Glutamatergic neuron (in vitro differentiated cells): Measurements from ENCODE around the gene SPARC. TPM values are rescaled to one million over a fixed set of nuclear protein-coding genes. Genes with fewer than 3 reads are reported as not detected.
"Not testable (repeated sequence)": the region's sequence is repeated elsewhere in the genome, so short reads cannot be mapped to it uniquely, and the experiment has no call there.

Experiments used
- DNase-seq: peaks from one replicate; pipeline ENCODE4 v3.0.0; 2022
- H3K27ac Mint-ChIP-seq: one replicate; pipeline ENCODE4 v1.8.0; 2020; ENCODE audit warnings: mild to moderate bottlenecking, mixed read lengths, inconsistent platforms; ENCODE audit not compliant: unreplicated experiment
- H3K27me3 Mint-ChIP-seq: one replicate; pipeline ENCODE4 v1.8.0; 2020; ENCODE audit warnings: mild to moderate bottlenecking, moderate library complexity, mixed read lengths, inconsistent platforms; ENCODE audit not compliant: unreplicated experiment
- H3K36me3 Mint-ChIP-seq: one replicate; pipeline ENCODE4 v1.8.0; 2020; ENCODE audit warnings: mild to moderate bottlenecking, mixed read lengths, inconsistent platforms; ENCODE audit not compliant: unreplicated experiment
- H3K4me1 Mint-ChIP-seq: one replicate; pipeline ENCODE4 v1.8.0; 2020; ENCODE audit warnings: mild to moderate bottlenecking, low read depth, mixed read lengths, inconsistent platforms; ENCODE audit not compliant: unreplicated experiment
- H3K4me3 Mint-ChIP-seq: one replicate; pipeline ENCODE4 v1.8.0; 2020; ENCODE audit warnings: mild to moderate bottlenecking, mixed read lengths, inconsistent platforms; ENCODE audit not compliant: unreplicated experiment
- H3K9me3 Mint-ChIP-seq: one replicate; pipeline ENCODE4 v1.8.0; 2020; ENCODE audit warnings: mild to moderate bottlenecking, moderate library complexity, mixed read lengths, inconsistent platforms; ENCODE audit not compliant: unreplicated experiment
- total RNA-seq: library from RNA; stranded (reverse); fragmentation: NEBNext Ultra II Directional; extraction: Animal tissue kit (Norgen Biotek cat#: 25700); gene quantifications from one replicate; pipeline ENCODE4 v1.2.1, GENCODE V29; 2021; ENCODE audit not compliant: unreplicated experiment
- TF ChIP-seq, protein P1 (sequence below): fragments of 200-600 bp; sonication (generic); IDR thresholded peaks from one replicate; pipeline ENCODE4 v1.5.0; 2021; ENCODE audit not compliant: partially characterized antibody, unreplicated experiment

The SPARC gene
- total RNA-seq, 1 donor from 2014 or later: 946 TPM

DNA sequence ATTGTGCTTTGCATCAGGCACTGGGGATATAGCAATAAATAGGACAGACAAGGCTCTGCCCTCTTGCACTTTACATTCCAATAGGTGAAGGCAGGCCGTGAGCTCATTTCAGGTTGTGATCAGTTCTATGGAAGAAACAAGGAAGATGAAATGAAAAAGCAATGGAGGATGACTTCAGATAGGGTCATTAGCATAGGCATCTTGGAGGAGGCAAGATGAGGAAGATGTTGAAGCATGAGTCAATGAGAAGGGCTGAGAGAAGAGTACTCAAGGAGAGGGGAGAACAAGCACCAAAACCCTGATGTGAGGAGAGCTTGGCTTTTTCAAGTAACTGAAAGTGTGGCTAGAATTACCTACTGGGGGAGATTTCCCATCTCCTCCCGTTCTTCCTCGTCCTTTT is 5.0 kb upstream of the SPARC start:
- H3K4me1 Mint-ChIP-seq: peaks cover 20% of the 10 kb centered on the region
- H3K27me3 Mint-ChIP-seq: peaks cover 3% of the 10 kb centered on the region
- no peak overlapping the region for H3K27ac Mint-ChIP-seq
- H3K36me3 Mint-ChIP-seq: no peaks in the 10 kb centered on the region
- no peak for DNase-seq
- TF ChIP-seq, protein P1, sequence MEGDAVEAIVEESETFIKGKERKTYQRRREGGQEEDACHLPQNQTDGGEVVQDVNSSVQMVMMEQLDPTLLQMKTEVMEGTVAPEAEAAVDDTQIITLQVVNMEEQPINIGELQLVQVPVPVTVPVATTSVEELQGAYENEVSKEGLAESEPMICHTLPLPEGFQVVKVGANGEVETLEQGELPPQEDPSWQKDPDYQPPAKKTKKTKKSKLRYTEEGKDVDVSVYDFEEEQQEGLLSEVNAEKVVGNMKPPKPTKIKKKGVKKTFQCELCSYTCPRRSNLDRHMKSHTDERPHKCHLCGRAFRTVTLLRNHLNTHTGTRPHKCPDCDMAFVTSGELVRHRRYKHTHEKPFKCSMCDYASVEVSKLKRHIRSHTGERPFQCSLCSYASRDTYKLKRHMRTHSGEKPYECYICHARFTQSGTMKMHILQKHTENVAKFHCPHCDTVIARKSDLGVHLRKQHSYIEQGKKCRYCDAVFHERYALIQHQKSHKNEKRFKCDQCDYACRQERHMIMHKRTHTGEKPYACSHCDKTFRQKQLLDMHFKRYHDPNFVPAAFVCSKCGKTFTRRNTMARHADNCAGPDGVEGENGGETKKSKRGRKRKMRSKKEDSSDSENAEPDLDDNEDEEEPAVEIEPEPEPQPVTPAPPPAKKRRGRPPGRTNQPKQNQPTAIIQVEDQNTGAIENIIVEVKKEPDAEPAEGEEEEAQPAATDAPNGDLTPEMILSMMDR: no peak
- H3K4me3 Mint-ChIP-seq: no peak overlapping the region
- peaks cover under 1% of the 10 kb centered on the region for H3K9me3 Mint-ChIP-seq

DNA sequence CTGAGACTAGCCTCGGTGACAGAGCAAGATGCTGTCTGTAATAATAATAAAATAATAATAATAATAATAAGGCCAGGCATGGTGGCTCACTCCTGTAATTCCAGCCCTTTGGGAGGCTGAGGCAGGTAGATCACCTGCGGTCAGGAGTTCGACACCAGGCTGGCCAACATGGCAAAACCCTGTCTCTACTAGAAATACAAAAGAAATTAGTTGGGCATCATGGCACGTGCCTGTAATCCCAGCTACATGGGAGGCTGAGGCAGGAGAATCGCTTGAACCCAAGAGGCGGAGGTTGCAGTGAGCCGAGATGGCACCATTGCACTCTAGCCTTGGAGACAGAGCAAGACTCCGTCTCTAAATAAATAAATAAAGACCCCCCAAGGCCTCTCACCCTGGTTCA is 2.9 kb upstream of the SPARC start:
- not testable (repeated sequence) for H3K4me3 Mint-ChIP-seq, H3K27me3 Mint-ChIP-seq, DNase-seq, H3K27ac Mint-ChIP-seq, H3K36me3 Mint-ChIP-seq, H3K9me3 Mint-ChIP-seq
- peaks cover 21% of the 10 kb centered on the region for H3K4me1 Mint-ChIP-seq

DNA sequence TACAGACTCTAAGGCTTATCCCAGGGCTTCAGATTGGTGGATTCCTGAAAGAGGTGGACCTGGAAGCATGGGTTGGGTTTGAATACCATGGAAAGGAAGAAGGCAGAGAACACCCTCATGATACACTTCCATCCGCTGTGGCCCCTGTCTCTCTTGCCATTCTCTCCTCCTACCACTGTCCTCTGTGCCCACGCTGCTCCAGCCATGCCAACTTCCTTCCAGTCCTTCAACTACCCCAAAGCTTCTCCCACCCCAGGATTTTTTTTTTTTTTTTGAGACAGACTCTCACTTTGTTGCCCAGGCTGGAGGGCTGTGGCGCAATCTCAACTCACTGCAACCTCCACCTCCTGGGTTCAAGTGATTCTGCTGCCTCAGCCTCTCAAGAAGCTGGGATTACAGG is 1.7 kb upstream of the SPARC start:
- no peak overlapping the region for H3K27ac Mint-ChIP-seq
- DNase-seq: no peak
- no peak overlapping the region for H3K4me3 Mint-ChIP-seq
- H3K9me3 Mint-ChIP-seq: peaks cover 9% of the 10 kb centered on the region
- TF ChIP-seq, protein P1: no peak
- peaks cover 2% of the 10 kb centered on the region for H3K27me3 Mint-ChIP-seq
- H3K4me1 Mint-ChIP-seq: peaks cover 30% of the 10 kb centered on the region
- H3K36me3 Mint-ChIP-seq: no peaks in the 10 kb centered on the region

DNA sequence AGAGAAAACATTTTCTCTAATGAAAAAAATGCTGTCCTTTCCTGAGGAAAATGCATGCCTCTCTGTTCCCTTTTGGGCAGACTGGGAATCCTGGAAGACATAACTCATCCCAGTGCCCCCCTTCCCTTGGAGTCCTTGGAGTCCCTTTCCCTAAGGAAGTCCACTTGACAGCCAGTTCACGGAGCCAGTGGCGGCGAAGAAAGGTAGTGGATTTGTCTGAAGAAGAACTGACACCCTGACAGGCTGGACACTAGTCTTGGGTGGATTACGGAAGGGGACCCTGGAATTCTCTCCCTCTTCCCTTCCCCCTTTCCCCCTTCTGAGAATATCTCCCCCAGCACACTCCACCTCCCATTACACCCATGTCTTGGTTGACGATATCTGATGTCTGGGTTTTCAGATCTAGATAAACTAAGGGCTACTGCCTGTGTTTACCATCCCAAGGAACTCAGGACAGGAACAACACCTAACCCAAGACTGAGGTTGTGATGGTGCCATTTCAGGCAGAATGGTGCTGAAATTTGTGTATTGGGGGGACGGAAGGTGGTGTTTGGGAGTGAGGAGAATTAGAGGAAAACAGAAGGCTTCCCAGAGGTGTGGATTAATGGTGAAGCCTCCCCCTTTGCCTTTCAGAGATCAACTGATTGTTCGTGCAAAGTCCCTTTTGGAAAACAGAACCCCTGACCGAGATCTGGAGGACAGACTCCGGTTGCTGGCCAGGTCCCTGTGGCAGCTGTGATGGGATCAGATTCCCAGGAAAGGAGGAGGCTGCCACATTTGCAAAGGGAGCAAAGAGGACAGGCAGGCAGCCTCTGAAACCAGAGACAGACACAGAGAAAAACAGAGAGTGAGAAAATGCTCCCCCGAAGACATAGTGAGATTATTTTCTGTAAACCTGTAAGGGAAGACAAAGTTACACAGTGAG is 704 bp downstream of the SPARC start:
- Mint-ChIP-seq H3K4me1 (peaks cover 41% of the 10 kb centered on the region), H3K27me3 (peaks cover 2% of the 10 kb centered on the region), H3K9me3 (peaks cover 9% of the 10 kb centered on the region), H3K36me3 (no peaks in the 10 kb centered on the region), H3K4me3 (peak overlapping the region; percentile 99), H3K27ac (peak overlapping the region; percentile 97)
- DNase-seq: peak; percentile 38
- TF ChIP-seq, protein P1: no peak

DNA sequence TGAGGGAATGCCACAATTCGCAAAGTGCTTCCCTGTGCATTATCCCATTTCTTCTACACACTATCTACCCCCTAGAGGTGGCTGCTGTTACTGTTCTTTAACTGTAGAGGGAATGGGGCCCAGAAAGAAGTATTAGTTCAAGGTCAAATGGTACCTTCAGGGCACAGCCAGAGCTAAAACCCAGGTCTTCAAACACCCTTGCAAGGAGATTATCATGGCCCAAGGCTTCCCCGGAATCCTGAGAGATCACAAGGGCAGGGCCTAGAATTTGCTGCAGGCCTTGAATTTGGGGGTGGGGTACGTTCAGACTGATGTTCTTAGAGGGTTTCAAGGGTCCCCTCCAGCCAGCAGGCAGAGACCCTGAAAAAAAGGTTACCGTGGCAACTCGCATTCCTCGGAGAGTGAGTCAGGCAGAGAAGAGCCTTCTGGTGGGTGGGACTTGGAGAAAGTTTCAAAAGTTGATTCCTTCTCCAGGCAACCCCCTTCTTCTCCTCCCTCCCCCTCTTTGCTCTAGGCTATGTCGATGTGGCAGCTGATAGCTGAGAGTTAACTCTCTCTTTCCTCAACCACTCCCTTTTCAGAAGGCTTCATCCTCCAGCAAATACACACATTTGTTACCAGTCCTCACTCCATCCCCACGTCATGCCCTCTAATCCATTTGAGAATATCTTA is 1.9 kb downstream of the SPARC start:
- TF ChIP-seq, protein P1: peak; percentile 40
- peaks cover 9% of the 10 kb centered on the region for H3K9me3 Mint-ChIP-seq
- no peak for DNase-seq
- peaks cover 2% of the 10 kb centered on the region for H3K27me3 Mint-ChIP-seq
- peak overlapping the region; percentile 97 for H3K27ac Mint-ChIP-seq
- no peaks in the 10 kb centered on the region for H3K36me3 Mint-ChIP-seq
- H3K4me3 Mint-ChIP-seq: peak overlapping the region; percentile 99
- peaks cover 41% of the 10 kb centered on the region for H3K4me1 Mint-ChIP-seq
